Measurements from ENCODE around the gene MUC5B.

The MUC5B gene

GRCh38 chr11:1220941-1221721 is 1.7 kb upstream of the MUC5B start:
- peak in 1 of 2 experiments; percentile 21 for DNase-seq

- no peak for DNase-seq
Measured at GRCh38 chr11:1221848-1222311, 986 bp upstream of the MUC5B start.

GRCh38 chr11:1223346-1224110 is 662 bp downstream of the MUC5B start:
- no peak for DNase-seq

DNA sequence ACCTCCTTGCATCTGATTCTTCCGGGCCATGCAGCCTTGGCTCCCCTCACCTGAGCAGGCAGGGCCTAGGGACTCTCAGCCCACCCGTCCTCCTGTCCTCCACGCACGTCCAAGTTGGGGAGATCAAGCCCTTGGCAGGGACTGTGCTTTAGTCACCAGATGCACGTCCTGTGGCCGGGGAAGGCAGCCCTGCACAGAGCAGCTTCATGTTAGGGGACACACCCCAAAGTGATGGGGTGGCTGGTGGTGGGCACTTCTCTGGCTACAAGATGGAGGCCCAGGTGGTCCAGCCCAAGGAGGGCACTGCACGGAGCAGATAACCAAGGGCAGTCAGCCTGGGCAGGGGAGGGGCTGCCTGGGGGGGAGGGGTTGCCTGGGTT is 1.2 kb downstream of the MUC5B start:
- no peak for DNase-seq

DNA sequence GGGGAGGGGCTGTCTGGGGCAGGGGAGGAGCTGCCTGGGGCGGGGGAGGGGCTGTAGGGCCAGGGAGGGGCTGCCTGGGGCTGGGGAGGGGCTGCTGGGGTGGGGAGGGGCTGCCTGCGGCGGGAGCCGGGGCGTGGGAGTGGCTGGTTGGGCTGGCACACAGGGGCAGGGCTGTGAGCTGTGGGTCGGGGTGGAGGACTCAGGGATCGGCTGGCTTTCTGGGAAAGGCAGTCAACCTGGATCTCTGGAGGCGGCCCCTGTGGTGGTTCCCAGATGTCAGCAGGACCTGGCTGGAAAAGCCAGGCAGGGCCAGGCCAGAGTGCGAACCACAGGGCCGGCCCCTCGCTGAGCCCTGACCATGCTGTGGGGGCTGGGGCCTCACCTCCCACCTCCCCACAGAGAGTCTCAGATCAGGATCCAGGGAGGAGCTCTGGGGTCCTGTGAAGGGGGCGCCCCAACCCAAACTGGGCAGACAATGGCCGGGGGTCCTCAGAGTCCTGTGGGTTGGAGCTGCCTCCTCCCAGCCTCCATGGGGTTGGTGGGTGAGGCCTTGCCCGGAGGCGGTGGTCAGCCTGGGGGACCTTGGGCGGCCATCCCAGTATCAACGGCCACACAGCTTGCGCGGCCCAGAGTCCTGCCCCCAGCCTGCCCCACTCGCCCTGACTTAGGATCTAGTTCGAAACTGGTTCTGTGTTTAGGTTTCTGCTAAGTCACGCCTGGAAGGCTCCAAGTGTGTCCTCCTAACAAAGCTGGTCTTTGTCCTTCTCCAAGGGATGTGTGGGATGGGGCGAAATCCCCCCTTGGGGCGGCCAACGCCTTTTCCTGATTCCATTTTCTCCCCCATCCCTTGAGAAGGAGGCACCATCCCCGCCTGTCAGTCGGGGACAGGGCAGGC is 1.9 kb downstream of the MUC5B start:
- no peak for DNase-seq

GRCh38 chr11:1225386-1226225 is 2.7 kb downstream of the MUC5B start:
- no peak for DNase-seq

DNA sequence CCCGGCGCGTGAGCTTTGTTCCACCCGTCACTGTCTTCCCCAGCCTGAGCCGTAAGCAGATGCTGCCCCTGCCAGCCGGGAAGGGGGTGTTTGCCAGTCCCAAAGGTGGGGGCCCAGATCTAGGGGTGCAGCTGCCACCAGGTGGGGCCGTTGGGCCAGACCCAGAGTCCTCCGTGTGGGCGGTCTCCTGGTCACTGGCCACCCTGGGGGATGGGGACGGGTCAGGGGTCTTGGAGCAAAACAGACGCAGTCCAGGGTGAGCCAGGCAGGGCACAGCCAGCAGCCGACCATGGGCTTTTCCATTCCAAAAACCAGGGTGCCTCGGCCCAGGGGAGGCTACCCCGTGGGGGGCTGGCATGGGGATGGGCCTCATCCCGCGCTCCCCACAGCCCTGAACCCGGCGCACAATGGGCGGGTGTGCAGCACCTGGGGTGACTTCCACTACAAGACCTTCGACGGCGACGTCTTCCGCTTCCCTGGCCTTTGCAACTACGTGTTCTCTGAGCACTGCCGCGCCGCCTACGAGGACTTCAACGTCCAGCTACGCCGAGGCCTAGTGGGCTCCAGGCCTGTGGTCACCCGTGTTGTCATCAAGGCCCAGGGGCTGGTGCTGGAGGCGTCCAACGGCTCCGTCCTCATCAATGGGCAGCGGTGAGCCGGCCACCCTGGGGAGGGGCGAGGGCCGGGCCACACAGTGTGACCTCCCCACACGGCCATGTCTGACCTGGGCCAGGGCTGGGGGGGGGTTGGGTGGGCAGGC is 3.5 kb downstream of the MUC5B start:
- no peak for DNase-seq

DNA sequence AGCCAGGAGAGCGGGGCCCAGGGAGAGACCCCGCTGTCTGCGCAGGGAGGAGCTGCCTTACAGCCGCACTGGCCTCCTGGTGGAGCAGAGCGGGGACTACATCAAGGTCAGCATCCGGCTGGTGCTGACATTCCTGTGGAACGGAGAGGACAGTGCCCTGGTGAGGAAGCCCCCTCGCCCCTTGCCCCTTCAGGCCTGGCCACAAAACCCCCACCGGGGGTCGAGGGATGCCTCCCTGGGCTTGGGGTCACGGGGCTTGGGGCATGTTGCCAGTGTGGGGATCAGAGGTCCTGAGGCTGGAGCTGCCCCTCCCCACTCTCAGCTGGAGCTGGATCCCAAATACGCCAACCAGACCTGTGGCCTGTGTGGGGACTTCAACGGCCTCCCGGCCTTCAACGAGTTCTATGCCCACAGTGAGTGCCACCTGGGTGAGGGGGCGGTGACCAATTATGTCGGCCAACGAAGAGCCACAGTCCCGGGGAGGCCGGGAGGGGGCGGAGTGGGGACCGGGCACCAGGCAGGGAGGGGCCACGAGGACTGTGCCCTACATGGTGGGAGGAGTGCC is 4.2 kb downstream of the MUC5B start:
- DNase-seq: no peak

DNA sequence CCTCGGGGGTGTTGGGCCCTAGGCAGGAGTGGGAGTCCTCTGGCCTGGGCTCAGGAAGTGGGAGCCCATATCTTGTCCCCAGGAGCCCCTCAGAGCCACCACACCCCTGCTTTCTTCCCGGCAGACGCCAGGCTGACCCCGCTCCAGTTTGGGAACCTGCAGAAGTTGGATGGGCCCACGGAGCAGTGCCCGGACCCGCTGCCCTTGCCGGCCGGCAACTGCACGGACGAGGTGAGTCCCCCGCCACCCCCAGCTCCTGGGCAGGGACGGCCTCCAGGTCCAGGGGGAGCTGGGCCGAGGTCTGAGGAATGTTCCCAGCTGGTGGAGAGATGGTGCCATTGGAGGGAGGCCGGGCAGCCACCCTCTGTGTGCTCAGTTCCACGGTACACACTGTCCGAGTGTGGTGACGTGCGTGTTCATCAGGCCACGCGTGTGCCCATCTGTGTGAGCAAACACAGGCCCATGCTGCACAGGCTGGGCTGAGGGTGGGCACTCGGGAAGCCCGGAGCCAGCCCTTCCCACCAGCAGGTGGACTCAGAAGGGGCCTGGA is 4.8 kb downstream of the MUC5B start:
- no peak for DNase-seq

DNA sequence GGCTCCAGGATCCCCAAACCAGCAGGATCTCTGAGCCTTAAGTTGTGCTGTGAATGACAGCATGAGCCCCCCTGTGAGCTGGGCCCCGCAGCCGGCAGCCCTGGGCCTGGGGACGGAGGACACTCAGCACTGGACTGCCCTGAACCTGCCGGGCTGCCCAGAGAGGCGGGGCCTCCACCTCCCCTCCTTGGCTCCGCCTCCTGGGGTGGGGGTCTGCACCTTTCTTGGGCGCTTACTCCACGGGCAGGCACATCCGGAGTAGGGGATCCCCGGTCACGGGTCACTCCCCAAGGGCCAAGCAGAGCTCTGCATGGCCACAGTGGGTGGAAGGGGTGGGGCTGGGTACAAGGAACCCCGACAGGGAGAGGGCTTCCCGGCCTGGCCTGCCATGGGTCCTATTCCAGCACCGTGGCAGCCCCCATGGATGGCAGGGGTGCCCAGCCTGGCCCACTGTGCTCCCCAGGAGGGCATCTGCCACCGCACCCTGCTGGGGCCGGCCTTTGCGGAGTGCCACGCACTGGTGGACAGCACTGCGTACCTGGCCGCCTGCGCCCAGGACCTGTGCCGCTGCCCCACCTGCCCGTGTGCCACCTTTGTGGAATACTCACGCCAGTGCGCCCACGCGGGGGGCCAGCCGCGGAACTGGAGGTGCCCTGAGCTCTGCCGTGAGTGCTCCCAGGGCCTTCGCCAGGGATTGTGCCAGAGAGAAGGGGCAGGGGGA is 5.4 kb downstream of the MUC5B start:
- no peak for DNase-seq

DNA sequence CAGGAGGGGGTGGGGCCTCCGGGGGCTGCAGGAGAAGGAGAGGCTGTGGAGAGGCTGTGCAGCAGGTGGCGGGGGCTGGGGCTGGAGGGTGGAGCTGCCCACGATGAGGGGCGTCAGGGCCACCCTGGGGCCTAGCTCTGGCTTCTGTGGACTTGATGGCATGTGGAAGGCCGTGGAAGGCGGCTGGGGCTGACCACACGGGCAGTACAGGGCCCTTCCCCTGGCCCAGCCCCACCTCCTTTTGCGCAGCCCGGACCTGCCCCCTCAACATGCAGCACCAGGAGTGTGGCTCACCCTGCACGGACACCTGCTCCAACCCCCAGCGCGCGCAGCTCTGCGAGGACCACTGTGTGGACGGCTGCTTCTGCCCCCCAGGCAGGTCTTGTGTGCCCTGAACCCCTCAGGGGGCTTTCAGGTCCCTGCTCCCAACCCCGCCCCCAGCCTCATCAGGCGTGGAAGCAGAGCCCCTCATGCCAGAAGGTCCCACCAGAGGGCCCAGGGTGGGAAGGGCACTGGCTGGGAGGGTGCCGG is 6.1 kb downstream of the MUC5B start:
- no peak for DNase-seq

- no peak for DNase-seq
Measured at GRCh38 chr11:1229471-1230120, 6.7 kb downstream of the MUC5B start.

- DNase-seq: no peak
Measured at GRCh38 chr11:1230121-1230455, 7.2 kb downstream of the MUC5B start.

- DNase-seq: no peak
Measured at GRCh38 chr11:1230456-1231395, 7.9 kb downstream of the MUC5B start.

- DNase-seq: peak in 1 of 2 experiments; percentile 26
Measured at GRCh38 chr11:1231396-1232020, 8.6 kb downstream of the MUC5B start.

DNA sequence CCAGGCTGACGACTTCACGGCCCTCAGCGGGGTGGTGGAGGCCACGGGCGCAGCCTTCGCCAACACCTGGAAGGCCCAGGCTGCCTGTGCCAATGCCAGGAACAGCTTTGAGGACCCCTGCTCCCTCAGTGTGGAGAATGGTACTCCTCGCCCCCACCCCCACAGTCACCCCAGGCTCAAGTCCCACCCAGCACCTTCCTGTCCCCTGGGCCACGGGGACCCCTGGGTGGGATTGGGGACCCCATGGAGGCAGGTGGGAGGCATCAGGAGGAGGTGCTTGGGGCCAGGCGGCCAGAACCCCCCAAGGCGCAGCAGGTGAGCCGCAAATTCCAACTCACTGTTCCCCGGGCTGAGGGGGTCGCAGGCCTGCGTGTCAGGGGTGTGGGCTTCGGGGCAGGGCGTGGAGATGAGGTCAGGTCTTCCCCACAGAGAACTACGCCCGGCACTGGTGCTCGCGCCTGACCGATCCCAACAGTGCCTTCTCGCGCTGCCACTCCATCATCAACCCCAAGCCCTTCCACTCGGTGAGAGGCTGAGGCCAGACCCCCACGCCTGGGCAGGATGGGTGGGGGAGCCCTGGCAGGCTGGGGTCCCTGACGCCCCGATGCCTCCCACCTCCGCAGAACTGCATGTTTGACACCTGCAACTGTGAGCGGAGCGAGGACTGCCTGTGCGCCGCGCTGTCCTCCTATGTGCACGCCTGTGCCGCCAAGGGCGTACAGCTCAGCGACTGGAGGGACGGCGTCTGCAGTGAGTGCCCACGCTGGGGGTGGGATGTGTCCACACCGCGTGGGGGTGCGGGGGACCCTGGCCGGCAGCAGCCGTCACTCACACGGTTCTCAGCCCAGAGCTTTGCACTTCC is 9.4 kb downstream of the MUC5B start:
- no peak for DNase-seq

GRCh38 chr11:1232883-1233321 is 10.0 kb downstream of the MUC5B start:
- DNase-seq: no peak
